GM23248 (cell line): ENCODE measurements around the gene SMARCC1. TPM values are rescaled to one million over a fixed set of nuclear protein-coding genes. Genes with fewer than 3 reads are reported as not detected.
A peak's percentile ranks its signal among the peaks of the same experiment; 100 is the strongest.

ENCODE experiments used
- DNase-seq: peaks from one replicate; pipeline ENCODE4 v3.0.0-alpha.2; 2015
- H2AFZ ChIP-seq: fragments of 200-600 bp; sonication (generic); 2 replicates; pipeline ENCODE4 v1.6.1; 2016; ENCODE audit warnings: antibody characterized with exemption
- H3F3A ChIP-seq: fragments of 200-600 bp; sonication (generic); 2 replicates; pipeline ENCODE4 v1.6.1; 2016; ENCODE audit warnings: mild to moderate bottlenecking, antibody characterized with exemption, mixed run types; ENCODE audit not compliant: insufficient read depth
- H3K27ac ChIP-seq: fragments of 200-600 bp; sonication (generic); 2 replicates; pipeline ENCODE4 v1.5.1; 2016; ENCODE audit warnings: mild to moderate bottlenecking
- H3K27me3 ChIP-seq: fragments of 200-600 bp; sonication (generic); replicated peaks from 2 replicates; pipeline ENCODE4 v1.6.1; 2016; ENCODE audit warnings: mild to moderate bottlenecking; ENCODE audit not compliant: insufficient read depth
- H3K36me3 ChIP-seq: fragments of 200-600 bp; sonication (generic); 2 replicates; pipeline ENCODE4 v1.6.1; 2016; ENCODE audit warnings: low read depth, mild to moderate bottlenecking
- H3K4me1 ChIP-seq: fragments of 200-600 bp; sonication (generic); 2 replicates; pipeline ENCODE4 v1.6.1; 2016; ENCODE audit warnings: mild to moderate bottlenecking; ENCODE audit not compliant: insufficient read depth
- H3K4me2 ChIP-seq: fragments of 200-600 bp; sonication (generic); one replicate; pipeline ENCODE4 v1.6.1; 2016; ENCODE audit warnings: mild to moderate bottlenecking; ENCODE audit not compliant: unreplicated experiment
- H3K4me3 ChIP-seq: fragments of 200-600 bp; sonication (generic); 2 replicates; pipeline ENCODE4 v1.5.1; 2016; ENCODE audit warnings: mild to moderate bottlenecking
- H3K79me2 ChIP-seq: fragments of 200-600 bp; sonication (generic); 2 replicates; pipeline ENCODE4 v1.6.1; 2016; ENCODE audit warnings: mild to moderate bottlenecking; ENCODE audit not compliant: insufficient read depth
- H3K9ac ChIP-seq: fragments of 200-600 bp; sonication (generic); 2 replicates; pipeline ENCODE4 v1.6.1; 2016; ENCODE audit warnings: mild to moderate bottlenecking
- H3K9me2 ChIP-seq: fragments of 200-600 bp; sonication (generic); 2 replicates; pipeline ENCODE4 v1.6.1; 2016; ENCODE audit warnings: mixed run types, mild to moderate bottlenecking, moderate library complexity; ENCODE audit not compliant: insufficient read depth
- H3K9me3 ChIP-seq: fragments of 200-600 bp; sonication (generic); one replicate; pipeline ENCODE4 v1.6.1; 2017; ENCODE audit warnings: low read depth
- H4K20me1 ChIP-seq: fragments of 200-600 bp; sonication (generic); 2 replicates; pipeline ENCODE4 v1.6.0; 2016; ENCODE audit not compliant: insufficient read depth
- EZH2 ChIP-seq: fragments of 200-600 bp; sonication (generic); IDR thresholded peaks from 2 replicates; pipeline ENCODE4 v1.6.1; 2018; ENCODE audit warnings: antibody characterized with exemption, mild to moderate bottlenecking; ENCODE audit not compliant: insufficient read depth, poor library complexity, severe bottlenecking
- EZH2phosphoT487 ChIP-seq: fragments of 200-600 bp; sonication (generic); IDR thresholded peaks from 2 replicates; pipeline ENCODE4 v1.6.1; 2018; ENCODE audit warnings: antibody characterized with exemption, moderate library complexity, mild to moderate bottlenecking, low read depth; ENCODE audit not compliant: insufficient read depth
- WGBS, 2 experiments: methylation state at CpG; one replicate each; pipeline ENCODE4 v1.1.6; 2015 to 2017; ENCODE audit warnings: low lambda C conversion rate in 2 of 2, low coverage in 1 of 2; ENCODE audit errors: missing lambda C conversion rate in 2 of 2; 5-methylcytosine and 5-hydroxymethylcytosine counted together
- in situ Hi-C: fragments of 300-500 bp; cut with MboI; formaldehyde crosslinking; loops from 2 replicates; pipeline ENCODE4 v1.15.0; 2020
- polyA plus RNA-seq: library from polyadenylated mRNA; unstranded; fragments of >200 nt; fragmentation: Nextera tagmentation; extraction: Ambion mirVana; gene quantifications from 2 replicates; pipeline ENCODE4 v1.2.1, GENCODE V29; 2016
- total RNA-seq: library from RNA; depleted of rRNA; stranded (reverse); fragments of >200 nt; shearing (Covaris generic); gene quantifications from 2 replicates; pipeline ENCODE4 v1.2.3, GENCODE V29; 2014

SMARCC1 gene
- total and polyA plus RNA-seq, 2 experiments from 2014 or later, result 31.5 to 40.9 TPM

- in situ Hi-C loops, result no loop called here
- peaks cover 2% of the 10 kb centered on the region; the same call in 1 of the 2 replicates for H3K4me1 ChIP-seq
- H3F3A ChIP-seq, result peaks cover 4% of the 10 kb centered on the region; the same call in 1 of the 2 replicates
- DNase-seq, result no peak
- H3K9ac ChIP-seq, result no peak overlapping the region
- peaks cover 33% of the 10 kb centered on the region for H3K36me3 ChIP-seq
- no peak overlapping the region for H3K27ac ChIP-seq
- H4K20me1 ChIP-seq, result 0 out of 2 replicates have a peak, but pooled peaks cover 2% of the 10 kb centered on the region
- H3K4me3 ChIP-seq, result no peak overlapping the region
- H3K79me2 ChIP-seq, result no peaks in the 10 kb centered on the region
- 90 to 92% methylated on average over 3 of the region's 3 CpGs for WGBS, 2 experiments
- H3K4me2 ChIP-seq, result no peak overlapping the region
- no peaks in the 10 kb centered on the region for H3K9me2 ChIP-seq
- no peaks in the 10 kb centered on the region for H3K9me3 ChIP-seq
- no peak overlapping the region for H2AFZ ChIP-seq
- no peak for TF ChIP-seq EZH2
- TF ChIP-seq EZH2phosphoT487, result no peak
- no peaks in the 10 kb centered on the region for H3K27me3 ChIP-seq
Observed at GRCh38 chr3:47622671-47623461, 158.8 kb downstream of the SMARCC1 start.

DNA sequence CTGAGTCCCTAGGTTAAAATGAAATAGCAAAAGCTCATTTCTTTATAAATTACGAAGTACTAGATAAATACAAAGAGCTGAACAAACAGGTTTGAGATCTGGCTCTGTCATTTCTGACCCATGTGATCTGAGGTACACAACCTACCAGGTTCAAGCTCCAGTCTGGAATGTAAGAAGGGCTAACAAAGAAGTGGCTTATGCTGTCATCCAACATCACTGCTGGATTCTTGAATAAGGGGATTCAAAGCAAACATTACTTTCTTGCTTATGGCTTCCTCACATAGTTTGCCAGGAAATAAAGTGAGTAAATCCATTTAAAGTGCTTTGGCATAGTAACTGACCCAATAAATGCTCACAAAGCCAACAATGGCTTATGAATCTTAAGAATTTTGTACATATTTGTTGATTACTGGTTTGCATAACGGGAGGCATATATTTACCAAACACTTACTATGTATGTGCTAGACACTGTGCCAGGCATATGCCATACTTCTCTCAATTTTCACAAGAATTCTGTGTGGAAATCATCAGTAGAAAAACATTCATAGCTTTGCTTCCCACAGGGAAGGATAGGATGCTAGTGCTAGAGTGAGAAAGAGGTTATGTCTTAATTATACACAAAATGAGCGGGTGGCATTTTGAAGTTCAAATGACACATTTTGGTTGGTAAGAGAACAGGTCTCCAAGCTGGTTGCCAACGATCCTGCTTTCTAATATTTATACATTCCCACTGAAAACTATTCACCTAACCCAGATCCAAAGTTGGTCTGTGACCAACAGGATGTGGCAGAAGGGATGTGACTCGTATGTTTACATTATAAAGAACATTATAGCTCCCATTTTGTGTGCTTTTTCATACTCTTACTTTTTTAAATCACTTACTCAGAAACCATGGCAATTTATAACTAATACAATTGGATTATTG is 164.3 kb downstream of the SMARCC1 start:
- Histone ChIP-seq H3K9ac (no peak overlapping the region), H3K4me1 (peaks cover 16% of the 10 kb centered on the region), H3F3A (peaks cover 23% of the 10 kb centered on the region; the same call in 1 of the 2 replicates), H3K36me3 (peaks cover 38% of the 10 kb centered on the region), H3K4me3 (no peak overlapping the region), H4K20me1 (0 out of 2 replicates have a peak, but pooled peaks cover 4% of the 10 kb centered on the region), H3K9me2 (no peaks in the 10 kb centered on the region), H3K27ac (peak overlapping the region; percentile 25; the same call in 1 of the 2 replicates), H2AFZ (no peak overlapping the region), H3K9me3 (no peaks in the 10 kb centered on the region), H3K4me2 (no peak overlapping the region), H3K27me3 (no peaks in the 10 kb centered on the region), H3K79me2 (no peaks in the 10 kb centered on the region)
- WGBS, 2 experiments, result 65 to 72% methylated on average over 5 of the region's 5 CpGs
- peak; percentile 56 for DNase-seq
- in situ Hi-C loops, result no loop called here
- TF ChIP-seq EZH2 (no peak), EZH2phosphoT487 (no peak)

- no peak overlapping the region for H2AFZ ChIP-seq
- in situ Hi-C loops, result no loop called here
- no peak for DNase-seq
- no peaks in the 10 kb centered on the region for H3K9me2 ChIP-seq
- H3K4me3 ChIP-seq, result no peak overlapping the region
- H3F3A ChIP-seq, result peaks cover 37% of the 10 kb centered on the region
- H4K20me1 ChIP-seq, result 0 out of 2 replicates have a peak, but pooled peaks cover 4% of the 10 kb centered on the region
- no peaks in the 10 kb centered on the region for H3K9me3 ChIP-seq
- no peaks in the 10 kb centered on the region for H3K27me3 ChIP-seq
- H3K4me1 ChIP-seq, result peaks cover 27% of the 10 kb centered on the region
- no peak overlapping the region for H3K27ac ChIP-seq
- peaks cover 38% of the 10 kb centered on the region for H3K36me3 ChIP-seq
- H3K4me2 ChIP-seq, result no peak overlapping the region
- H3K79me2 ChIP-seq, result no peaks in the 10 kb centered on the region
- no peak overlapping the region for H3K9ac ChIP-seq
- TF ChIP-seq EZH2phosphoT487 (no peak), EZH2 (no peak)
- 94 to 95% methylated on average over 2 of the region's 2 CpGs for WGBS, 2 experiments
Observed at GRCh38 chr3:47614788-47615187, 166.9 kb downstream of the SMARCC1 start.

DNA sequence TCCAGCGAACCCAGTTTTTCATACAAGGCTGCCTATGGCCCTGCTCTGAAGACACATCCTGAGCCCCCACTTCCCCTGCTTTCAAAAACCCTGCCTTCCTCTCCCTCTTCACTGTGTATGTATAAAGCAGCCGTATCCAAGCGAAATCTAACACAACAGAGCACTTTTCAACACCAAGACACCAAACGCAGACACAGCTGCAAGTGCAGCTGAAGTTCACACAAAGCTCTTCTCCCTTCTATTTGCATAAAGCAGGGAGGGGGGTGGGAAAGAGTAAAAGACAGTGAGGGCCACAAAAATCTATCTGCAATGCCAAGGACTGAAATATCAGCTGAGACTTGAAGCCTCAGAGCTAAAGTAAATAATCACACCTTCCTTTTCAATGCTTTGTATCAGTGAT is 168.0 kb downstream of the SMARCC1 start:
- in situ Hi-C loops, result no loop called here
- H3F3A ChIP-seq, result peaks cover 37% of the 10 kb centered on the region
- no peak for TF ChIP-seq EZH2phosphoT487
- TF ChIP-seq EZH2, result no peak
- no peak overlapping the region for H3K27ac ChIP-seq
- H4K20me1 ChIP-seq, result 0 out of 2 replicates have a peak, but pooled peaks cover 4% of the 10 kb centered on the region
- H3K9me2 ChIP-seq, result no peaks in the 10 kb centered on the region
- H3K27me3 ChIP-seq, result no peaks in the 10 kb centered on the region
- peaks cover 42% of the 10 kb centered on the region for H3K36me3 ChIP-seq
- H3K9me3 ChIP-seq, result no peaks in the 10 kb centered on the region
- H3K79me2 ChIP-seq, result no peaks in the 10 kb centered on the region
- no peak overlapping the region for H3K9ac ChIP-seq
- no peak overlapping the region for H2AFZ ChIP-seq
- H3K4me3 ChIP-seq, result no peak overlapping the region
- WGBS, 2 experiments, result 98% methylated on average over 4 of the region's 4 CpGs
- no peak for DNase-seq
- no peak overlapping the region for H3K4me2 ChIP-seq
- peaks cover 27% of the 10 kb centered on the region for H3K4me1 ChIP-seq
